ENCODE measurements around the gene TENM3.
"Not testable (repeated sequence)": the region's sequence is repeated elsewhere in the genome, so short reads cannot be mapped to it uniquely, and the experiment has no call there.

The TENM3 gene

DNA sequence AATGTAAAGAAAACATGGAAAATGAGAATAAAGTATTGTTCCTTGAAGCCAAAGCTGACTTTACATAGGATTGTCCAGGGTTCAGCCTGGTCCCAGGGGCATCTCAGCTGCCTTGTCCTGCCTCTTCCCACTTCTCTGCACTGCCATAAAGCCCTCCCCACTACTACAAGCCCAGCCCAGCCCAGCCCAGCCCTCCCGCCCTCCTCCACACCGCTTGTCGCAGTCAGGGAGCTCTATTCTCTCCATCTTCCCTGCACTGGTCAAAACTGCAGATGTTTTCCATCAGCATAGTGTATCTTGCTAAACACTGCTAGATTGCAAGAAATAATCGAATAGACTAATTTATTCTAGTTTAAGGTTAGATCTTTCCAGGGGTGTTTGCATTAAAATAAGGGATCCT is 100.3 kb downstream of the TENM3 start:
- no peak for DNase-seq

GRCh38 chr4:182344968-182345367 is 101.8 kb downstream of the TENM3 start:
- no peak for DNase-seq

- no peak for DNase-seq
Observed at GRCh38 chr4:182346250-182346649, 103.0 kb downstream of the TENM3 start.

DNA sequence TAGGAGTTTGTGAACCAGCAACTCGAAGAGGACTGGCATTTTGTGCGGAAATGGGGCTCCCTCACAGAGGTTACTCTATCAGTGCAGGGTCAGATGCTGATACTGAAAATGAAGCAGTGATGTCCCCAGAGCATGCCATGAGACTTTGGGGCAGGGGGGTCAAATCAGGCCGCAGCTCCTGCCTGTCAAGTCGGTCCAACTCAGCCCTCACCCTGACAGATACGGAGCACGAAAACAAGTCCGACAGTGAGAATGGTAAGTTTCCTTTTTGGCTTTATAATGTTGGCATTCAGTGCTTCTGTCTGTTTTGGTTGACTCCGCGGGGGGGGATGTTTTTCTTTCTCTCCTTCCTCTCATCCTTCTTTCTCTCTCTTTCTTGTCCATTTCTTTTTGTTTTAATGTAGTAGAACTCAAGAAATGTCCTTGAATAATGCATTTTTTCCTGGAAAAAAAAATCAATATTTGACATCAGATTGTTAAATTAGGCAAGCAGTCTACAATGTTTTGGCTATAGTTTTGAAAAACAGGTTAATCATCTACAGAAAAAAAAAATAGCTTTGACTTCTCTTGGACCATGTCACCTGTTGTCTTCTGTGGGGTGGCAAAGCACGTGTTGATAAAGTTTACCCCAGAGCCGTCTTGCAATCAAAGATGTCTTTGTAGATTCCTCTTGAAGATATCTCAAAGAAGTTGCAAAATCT is 103.6 kb downstream of the TENM3 start:
- DNase-seq: no peak

- DNase-seq: no peak
Observed at GRCh38 chr4:182348779-182349326, 105.7 kb downstream of the TENM3 start.

- no peak for DNase-seq
Observed at GRCh38 chr4:182350041-182350440, 106.8 kb downstream of the TENM3 start.

- DNase-seq: no peak
Observed at GRCh38 chr4:182351485-182351884, 108.3 kb downstream of the TENM3 start.

DNA sequence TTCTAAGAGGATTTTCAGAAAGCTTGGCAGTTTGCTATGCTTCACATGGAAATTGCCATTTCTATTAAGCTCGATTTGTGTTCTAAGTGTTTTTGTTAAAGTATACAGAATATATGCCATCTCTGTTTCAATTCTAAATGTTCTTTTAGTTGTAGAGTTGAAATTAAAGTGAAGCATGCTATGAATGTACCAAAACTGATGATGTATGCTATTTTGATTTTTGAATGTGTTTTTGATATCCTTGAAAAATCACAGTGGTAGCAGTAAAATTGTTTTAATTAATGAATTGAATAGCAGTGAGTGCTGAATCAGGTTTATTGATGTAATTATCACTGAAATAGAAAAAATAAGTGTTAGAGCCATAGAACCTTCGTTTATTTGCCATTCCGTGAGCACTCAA is 110.9 kb downstream of the TENM3 start:
- no peak for DNase-seq

- DNase-seq: no peak
Observed at GRCh38 chr4:182354867-182355266, 111.7 kb downstream of the TENM3 start.

- DNase-seq: no peak
Observed at GRCh38 chr4:182367153-182367552, 124.0 kb downstream of the TENM3 start.

DNA sequence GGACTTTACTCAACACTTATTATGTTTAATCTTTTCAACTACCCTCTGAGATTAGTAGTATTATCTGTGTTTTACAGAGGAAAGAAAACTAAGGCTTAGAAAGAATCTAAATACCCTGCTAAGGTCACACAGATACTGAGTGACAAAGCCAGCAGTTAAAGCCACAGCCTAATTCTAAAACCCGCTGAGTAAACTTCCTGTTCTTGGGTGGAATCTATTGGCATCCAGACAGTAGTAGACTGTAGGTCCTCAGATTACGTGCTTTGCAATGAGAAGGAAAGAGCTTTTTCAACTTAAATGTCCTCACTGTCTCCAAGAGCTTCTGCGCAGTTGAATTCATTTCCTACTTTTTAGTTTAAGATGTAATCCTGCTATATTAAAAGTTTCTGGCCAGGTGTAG is 126.0 kb downstream of the TENM3 start:
- DNase-seq: no peak

- DNase-seq: no peak
Observed at GRCh38 chr4:182370491-182370890, 127.3 kb downstream of the TENM3 start.

GRCh38 chr4:182380771-182381181 is 137.6 kb downstream of the TENM3 start:
- no peak for DNase-seq

GRCh38 chr4:182382941-182383340 is 139.7 kb downstream of the TENM3 start:
- DNase-seq: no peak

DNA sequence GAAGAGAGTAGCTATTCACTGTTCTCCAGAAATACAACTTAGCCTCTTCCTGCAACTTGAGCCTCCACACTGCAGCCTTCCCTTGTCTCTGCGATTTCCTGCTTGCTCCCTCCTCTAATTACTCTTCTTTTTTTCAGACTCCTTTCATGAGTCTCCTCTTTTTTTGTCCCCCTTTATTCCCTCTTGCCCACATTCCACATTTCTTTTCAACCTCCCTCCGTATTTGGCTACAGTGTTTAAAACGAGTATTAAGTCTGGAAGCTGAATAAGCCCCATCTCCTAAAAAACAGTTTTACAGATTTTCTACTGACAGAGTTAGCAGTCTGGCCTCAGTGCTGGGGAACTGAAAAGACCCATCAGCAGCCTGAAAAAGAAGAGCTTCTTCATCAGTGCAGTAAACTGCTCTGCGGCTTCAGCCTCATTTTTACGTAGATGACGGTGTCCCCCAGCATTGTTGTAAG is 141.5 kb downstream of the TENM3 start:
- no peak for DNase-seq

GRCh38 chr4:182385897-182386296 is 142.7 kb downstream of the TENM3 start:
- DNase-seq: no peak

GRCh38 chr4:182386576-182386975 is 143.4 kb downstream of the TENM3 start:
- not testable (repeated sequence) for DNase-seq

DNA sequence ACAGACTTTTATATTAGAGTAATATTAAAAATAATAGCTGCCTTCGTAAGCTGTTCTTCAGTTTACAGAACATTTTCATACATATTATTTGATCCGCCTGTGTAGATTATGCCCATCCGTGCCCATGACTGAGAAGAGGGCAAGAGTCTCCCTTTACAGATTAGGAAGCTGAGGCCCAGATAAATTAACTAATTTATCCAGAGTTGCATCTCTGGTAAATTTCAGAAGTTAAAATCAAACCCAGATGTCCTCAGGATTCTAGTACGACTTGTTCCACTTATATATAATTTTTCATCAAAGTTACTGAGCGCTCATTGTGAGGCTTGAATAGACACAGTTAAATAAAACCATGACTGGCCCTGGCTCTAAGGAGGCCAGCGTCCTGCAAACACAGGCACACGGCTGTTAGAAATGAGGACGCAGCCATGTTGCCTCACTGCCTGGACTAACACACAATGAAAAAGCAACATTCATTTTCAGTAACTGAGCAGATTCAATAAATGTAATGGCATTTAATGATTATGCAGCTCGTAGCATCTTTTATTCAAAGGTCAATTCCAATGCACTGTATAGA is 148.0 kb downstream of the TENM3 start:
- DNase-seq: no peak

DNA sequence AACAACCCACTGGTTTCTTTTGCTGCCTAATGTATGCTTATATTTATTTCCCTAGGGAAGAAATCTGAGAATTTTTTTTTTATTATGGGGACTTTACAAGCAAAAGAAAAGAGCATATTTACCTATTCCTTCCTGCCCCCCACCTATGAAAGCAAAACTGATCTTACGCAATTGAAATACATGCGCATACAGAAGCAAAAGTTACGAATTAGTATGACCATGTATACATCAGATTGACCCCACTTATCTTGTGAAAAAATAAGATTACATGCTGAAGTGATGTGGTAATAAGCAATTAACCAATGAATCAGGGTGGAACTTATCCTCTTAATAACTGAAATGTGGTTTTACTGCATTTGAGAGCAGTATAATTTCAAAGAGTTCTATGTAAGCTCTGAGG is 151.0 kb downstream of the TENM3 start:
- DNase-seq: no peak

- no peak for DNase-seq
Observed at GRCh38 chr4:182400081-182400480, 156.9 kb downstream of the TENM3 start.

DNA sequence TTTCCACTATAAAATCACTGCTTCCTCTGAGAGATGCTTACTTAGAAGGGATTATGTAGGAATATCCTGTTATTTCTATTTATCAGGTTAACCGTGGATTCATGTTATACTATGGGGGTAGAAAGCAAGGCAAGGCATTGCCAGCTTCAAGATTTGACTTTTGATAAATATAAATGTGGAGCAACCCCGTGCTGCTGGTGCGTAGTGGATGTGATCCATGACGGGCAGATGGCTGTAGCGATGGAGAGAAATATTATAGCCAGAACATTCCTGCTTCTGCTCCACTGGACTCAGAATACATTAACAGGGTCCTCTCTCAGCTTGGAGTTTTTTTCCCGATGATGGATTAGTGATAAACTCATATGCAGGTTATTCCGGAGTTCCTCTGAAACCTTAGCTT is 157.6 kb downstream of the TENM3 start:
- no peak for DNase-seq

DNA sequence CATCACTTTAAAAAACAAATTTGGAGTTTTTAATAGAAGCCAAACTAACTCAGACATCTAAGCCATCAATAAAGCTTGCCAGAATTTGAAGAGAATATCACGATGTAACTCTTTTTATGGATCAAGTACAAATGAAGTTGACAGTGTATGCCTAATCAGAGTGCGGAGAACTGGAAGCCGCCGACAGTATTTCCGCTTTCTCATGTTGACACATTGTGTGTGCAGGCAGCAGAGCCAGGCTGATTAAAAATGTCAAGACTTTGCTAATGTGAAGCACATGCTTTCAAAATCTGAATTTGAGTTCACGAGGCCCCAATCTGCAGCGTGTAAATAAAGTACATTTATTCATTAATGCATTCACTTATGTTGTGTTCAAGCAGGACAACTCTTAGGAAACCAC is 161.2 kb downstream of the TENM3 start:
- DNase-seq: no peak

DNA sequence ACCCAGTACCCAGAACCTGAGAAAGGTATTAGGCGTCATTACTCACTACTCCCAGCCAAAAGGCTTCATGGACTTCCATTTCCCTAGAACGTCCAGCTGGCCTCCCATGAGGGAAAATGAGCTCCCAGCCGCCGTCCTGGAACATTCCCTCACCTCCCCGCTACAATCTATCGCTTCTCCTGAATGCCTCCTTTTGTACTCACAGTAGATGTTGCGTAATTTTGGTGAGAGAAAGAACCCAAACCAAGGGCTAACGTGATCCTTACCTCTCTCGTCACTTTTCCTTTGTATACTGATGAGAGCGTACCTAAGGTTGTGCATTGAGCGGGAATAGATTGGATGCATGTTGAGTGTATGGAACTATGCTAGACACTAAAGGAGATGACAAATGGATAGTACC is 161.9 kb downstream of the TENM3 start:
- DNase-seq: no peak

GRCh38 chr4:182409271-182409670 is 166.1 kb downstream of the TENM3 start:
- no peak for DNase-seq

GRCh38 chr4:182411391-182411790 is 168.2 kb downstream of the TENM3 start:
- no peak for DNase-seq
